GDM1 (cell line): ENCODE data around the gene HBM.
"Not testable (repeated sequence)": the region's sequence is repeated elsewhere in the genome, so short reads cannot be mapped to it uniquely, and the experiment has no call there.

ENCODE experiments used
- DNase-seq: peaks from one replicate; lab custom pipeline; 2025; lab: John Stamatoyannopoulos, UW

HBM gene

DNA sequence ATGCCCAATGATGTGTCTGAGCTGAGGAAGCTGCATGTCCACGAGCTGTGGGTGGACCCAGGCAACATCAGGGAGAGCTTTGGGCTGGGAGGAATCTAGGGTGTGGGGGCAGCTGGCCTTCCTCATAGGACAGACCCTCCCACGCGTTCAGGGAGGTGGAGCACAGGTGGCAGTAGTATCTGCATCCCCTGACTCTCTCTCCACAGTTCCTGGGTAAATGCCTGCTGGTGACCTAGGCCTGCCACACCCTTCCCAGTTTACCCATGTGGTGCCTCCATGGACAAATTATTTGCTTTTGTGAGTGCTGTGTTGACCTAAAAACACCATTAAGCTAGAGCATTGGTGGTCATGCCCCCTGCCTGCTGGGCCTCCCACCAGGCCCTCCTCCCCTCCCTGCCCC, 3.2 kb downstream of the HBM start:
- no peak for DNase-seq

DNA sequence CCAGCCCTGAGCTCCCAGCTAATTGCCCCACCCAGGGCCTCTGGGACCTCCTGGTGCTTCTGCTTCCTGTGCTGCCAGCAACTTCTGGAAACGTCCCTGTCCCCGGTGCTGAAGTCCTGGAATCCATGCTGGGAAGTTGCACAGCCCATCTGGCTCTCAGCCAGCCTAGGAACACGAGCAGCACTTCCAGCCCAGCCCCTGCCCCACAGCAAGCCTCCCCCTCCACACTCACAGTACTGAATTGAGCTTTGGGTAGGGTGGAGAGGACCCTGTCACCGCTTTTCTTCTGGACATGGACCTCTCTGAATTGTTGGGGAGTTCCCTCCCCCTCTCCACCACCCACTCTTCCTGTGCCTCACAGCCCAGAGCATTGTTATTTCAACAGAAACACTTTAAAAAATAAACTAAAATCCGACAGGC, 4.3 kb downstream of the HBM start:
- DNase-seq: not testable (repeated sequence)

- no peak for DNase-seq
These were observed 5.0 kb downstream of the HBM start for GRCh38 chr16:170788-171187.

DNA sequence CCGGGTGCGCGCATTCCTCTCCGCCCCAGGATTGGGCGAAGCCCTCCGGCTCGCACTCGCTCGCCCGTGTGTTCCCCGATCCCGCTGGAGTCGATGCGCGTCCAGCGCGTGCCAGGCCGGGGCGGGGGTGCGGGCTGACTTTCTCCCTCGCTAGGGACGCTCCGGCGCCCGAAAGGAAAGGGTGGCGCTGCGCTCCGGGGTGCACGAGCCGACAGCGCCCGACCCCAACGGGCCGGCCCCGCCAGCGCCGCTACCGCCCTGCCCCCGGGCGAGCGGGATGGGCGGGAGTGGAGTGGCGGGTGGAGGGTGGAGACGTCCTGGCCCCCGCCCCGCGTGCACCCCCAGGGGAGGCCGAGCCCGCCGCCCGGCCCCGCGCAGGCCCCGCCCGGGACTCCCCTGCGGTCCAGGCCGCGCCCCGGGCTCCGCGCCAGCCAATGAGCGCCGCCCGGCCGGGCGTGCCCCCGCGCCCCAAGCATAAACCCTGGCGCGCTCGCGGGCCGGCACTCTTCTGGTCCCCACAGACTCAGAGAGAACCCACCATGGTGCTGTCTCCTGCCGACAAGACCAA, 6.7 kb downstream of the HBM start, which contains the start of gene HBA2:
HBA2 (plus strand) TSS at position 503 of the 568 bp plus-strand sequence; CDS start at position 540, 37 bp downstream.
- not testable (repeated sequence) for DNase-seq

- not testable (repeated sequence) for DNase-seq
These were observed 7.6 kb downstream of the HBM start for GRCh38 chr16:173211-173854.

DNA sequence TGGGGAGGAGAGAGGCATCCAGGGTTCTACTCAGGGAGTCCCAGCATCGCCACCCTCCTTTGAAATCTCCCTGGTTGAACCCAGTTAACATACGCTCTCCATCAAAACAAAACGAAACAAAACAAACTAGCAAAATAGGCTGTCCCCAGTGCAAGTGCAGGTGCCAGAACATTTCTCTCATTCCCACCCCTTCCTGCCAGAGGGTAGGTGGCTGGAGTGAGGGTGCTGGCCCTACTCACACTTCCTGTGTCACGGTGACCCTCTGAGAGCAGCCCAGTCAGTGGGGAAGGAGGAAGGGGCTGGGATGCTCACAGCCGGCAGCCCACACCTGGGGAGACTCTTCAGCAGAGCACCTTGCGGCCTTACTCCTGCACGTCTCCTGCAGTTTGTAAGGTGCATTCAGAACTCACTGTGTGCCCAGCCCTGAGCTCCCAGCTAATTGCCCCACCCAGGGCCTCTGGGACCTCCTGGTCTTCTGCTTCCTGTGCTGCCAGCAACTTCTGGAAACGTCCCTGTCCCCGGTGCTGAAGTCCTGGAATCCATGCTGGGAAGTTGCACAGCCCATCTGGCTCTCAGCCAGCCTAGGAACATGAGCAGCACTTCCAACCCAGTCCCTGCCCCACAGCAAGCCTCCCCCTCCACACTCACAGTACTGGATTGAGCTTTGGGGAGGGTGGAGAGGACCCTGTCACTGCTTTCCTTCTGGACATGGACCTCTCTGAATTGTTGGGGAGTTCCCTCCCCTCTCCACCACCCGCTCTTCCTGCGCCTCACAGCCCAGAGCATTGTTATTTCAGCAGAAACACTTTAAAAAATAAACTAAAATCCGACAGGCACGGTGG, 8.4 kb downstream of the HBM start:
- not testable (repeated sequence) for DNase-seq

DNA sequence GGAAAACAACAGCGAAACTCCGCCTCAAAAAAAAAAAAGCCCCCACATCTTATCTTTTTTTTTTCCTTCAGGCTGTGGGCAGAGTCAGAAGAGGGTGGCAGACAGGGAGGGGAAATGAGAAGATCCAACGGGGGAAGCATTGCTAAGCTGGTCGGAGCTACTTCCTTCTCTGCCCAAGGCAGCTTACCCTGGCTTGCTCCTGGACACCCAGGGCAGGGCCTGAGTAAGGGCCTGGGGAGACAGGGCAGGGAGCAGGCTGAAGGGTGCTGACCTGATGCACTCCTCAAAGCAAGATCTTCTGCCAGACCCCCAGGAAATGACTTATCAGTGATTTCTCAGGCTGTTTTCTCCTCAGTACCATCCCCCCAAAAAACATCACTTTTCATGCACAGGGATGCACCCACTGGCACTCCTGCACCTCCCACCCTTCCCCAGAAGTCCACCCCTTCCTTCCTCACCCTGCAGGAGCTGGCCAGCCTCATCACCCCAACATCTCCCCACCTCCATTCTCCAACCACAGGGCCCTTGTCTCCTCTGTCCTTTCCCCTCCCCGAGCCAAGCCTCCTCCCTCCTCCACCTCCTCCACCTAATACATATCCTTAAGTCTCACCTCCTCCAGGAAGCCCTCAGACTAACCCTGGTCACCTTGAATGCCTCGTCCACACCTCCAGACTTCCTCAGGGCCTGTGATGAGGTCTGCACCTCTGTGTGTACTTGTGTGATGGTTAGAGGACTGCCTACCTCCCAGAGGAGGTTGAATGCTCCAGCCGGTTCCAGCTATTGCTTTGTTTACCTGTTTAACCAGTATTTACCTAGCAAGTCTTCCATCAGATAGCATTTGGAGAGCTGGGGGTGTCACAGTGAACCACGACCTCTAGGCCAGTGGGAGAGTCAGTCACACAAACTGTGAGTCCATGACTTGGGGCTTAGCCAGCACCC, 9.5 kb downstream of the HBM start:
- peak; percentile 15 for DNase-seq

DNA sequence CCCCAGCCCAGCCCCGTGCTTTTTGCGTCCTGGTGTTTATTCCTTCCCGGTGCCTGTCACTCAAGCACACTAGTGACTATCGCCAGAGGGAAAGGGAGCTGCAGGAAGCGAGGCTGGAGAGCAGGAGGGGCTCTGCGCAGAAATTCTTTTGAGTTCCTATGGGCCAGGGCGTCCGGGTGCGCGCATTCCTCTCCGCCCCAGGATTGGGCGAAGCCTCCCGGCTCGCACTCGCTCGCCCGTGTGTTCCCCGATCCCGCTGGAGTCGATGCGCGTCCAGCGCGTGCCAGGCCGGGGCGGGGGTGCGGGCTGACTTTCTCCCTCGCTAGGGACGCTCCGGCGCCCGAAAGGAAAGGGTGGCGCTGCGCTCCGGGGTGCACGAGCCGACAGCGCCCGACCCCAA, 10.2 kb downstream of the HBM start:
- not testable (repeated sequence) for DNase-seq

GRCh38 chr16:176477-177382, 11.0 kb downstream of the HBM start, which contains the start of gene HBA1:
HBA1 (plus strand) TSS chr16:176680; CDS start chr16:176717, 37 bp downstream.
- DNase-seq: not testable (repeated sequence)

GRCh38 chr16:177394-177822, 11.6 kb downstream of the HBM start:
- DNase-seq: no peak

DNA sequence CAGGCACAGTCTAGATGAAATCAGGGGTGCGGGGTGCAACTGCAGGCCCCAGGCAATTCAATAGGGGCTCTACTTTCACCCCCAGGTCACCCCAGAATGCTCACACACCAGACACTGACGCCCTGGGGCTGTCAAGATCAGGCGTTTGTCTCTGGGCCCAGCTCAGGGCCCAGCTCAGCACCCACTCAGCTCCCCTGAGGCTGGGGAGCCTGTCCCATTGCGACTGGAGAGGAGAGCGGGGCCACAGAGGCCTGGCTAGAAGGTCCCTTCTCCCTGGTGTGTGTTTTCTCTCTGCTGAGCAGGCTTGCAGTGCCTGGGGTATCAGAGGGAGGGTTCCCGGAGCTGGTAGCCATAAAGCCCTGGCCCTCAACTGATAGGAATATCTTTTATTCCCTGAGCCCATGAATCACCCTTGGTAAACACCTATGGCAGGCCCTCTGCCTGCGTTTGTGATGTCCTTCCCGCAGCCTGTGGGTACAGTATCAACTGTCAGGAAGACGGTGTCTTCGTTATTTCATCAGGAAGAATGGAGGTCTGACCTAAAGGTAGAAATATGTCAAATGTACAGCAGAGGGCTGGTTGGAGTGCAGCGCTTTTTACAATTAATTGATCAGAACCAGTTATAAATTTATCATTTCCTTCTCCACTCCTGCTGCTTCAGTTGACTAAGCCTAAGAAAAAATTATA, 12.3 kb downstream of the HBM start:
- DNase-seq: no peak

- no peak for DNase-seq
These were observed 12.9 kb downstream of the HBM start for GRCh38 chr16:178668-179015.

DNA sequence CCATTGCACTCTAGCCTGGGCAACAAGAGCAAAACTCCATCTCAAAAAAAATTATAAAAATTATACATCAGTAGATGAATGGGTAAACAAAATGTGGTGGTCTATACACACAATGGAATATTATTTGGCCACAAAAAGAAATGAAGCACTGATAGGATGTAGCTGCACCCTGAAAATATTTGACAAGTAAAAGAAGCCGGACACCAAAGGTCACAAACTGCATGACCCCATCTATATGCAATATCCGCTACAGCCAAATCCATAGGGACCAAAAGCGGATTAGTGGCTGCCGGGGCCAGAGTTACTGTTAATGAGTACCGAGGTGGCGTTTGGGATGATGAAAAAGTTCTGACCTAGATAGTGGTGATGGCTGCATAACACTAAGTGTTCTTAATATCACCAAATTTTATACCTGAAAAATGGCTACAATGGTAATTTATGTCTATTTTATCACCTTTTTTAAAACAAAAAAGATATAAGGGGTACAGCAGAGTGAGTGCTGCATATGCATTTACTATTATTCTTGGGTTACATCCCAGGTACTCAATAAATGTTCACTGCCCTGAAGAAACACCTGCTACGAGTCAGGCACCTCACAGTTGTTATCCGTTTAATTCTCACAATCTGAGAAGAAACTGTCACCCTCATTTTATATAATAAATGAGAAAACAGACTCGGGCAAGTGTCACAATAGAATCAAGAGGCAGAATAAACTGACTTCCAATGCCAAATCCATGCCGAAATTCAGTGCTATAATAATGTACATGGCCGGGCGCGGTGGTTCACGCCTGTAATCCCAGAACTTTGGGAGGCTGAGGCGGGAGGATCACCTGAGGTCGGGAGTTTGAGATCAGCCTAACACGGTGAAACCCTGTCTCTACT, 13.7 kb downstream of the HBM start:
- DNase-seq: no peak

DNA sequence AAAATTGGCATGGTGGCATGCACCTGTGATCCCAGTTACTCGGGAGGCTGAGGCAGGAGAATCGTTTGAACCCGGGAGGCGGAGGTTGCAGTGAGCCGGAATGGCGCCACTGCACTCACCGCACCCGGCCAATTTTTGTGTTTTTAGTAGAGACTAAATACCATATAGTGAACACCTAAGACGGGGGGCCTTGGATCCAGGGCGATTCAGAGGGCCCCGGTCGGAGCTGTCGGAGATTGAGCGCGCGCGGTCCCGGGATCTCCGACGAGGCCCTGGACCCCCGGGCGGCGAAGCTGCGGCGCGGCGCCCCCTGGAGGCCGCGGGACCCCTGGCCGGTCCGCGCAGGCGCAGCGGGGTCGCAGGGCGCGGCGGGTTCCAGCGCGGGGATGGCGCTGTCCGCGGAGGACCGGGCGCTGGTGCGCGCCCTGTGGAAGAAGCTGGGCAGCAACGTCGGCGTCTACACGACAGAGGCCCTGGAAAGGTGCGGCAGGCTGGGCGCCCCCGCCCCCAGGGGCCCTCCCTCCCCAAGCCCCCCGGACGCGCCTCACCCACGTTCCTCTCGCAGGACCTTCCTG, 14.4 kb downstream of the HBM start, which contains the start of gene HBQ1:
HBQ1 (plus strand) TSS at position 359 of the 575 bp plus-strand sequence; CDS start at position 387, 28 bp downstream.
- DNase-seq: peak; percentile 37

GRCh38 chr16:180681-181564, 15.1 kb downstream of the HBM start:
- DNase-seq: peak; percentile 54

GRCh38 chr16:181565-182021, 15.8 kb downstream of the HBM start:
- DNase-seq: no peak

DNA sequence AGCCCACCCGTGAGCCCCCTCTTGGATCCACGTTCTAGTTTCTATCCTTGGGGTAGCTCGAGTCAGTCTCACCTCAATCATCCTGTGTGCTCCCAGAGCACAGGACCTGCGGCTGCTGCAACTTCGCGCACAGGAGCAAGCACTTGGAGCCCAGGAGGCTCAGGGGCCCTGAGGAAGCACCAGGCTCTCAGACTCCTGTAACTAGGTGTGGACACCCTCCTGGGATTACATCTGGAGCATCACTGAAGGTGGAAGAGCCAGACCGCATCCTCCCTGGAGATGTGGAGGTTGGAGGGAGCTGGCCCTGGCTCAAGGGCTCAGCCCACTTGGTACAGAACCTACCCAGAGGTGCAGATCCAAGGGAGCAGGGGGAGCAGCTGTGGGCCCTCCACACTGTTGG, 17.2 kb downstream of the HBM start:
- DNase-seq: no peak
